ENCODE measurements around the gene APOL5. TPM values are rescaled to one million over a fixed set of nuclear protein-coding genes. Genes with fewer than 3 reads are reported as not detected.

APOL5 gene
- polyA plus RNA-seq, 1 donor (not counting 4 experiments of a cell fraction or from before 2014, with no cell fraction given) = not detected

GRCh38 chr22:35733791-35734516 is 16.3 kb downstream of the APOL5 start:
- FAIRE-seq (peak; percentile 87), DNase-seq (ENCODE audit: low read depth, low spot score) (no peak)
- H3K4me3 ChIP-seq (ENCODE audit: control insufficient read depth in 2 of 3, extremely low read depth in 1 of 3, insufficient read depth in 2 of 3, low read depth in 1 of 3, low read length in 3 of 3) = no peak overlapping the region
- H3K36me3 ChIP-seq (ENCODE audit: control insufficient read depth in 2 of 2, extremely low read depth in 1 of 2, insufficient read depth in 2 of 2, low read length in 2 of 2) = peaks cover 1 to 10% of the 10 kb centered on the region in 2 experiments
- H2AFZ ChIP-seq (ENCODE audit: control insufficient read depth, low read length) = no peak overlapping the region
- no peak overlapping the region for H3K9ac ChIP-seq (ENCODE audit: control insufficient read depth, extremely low read depth, insufficient read depth, low read length)
- H3K9me1 ChIP-seq (ENCODE audit: control insufficient read depth, extremely low read depth, insufficient read depth, low read length) = no peaks in the 10 kb centered on the region
- H3K79me2 ChIP-seq (ENCODE audit: control insufficient read depth, insufficient read depth, low read length) = no peaks in the 10 kb centered on the region
- no peak overlapping the region for H3K27ac ChIP-seq (ENCODE audit: control insufficient read depth, insufficient read depth, low read length)
- TF ChIP-seq EZH2 (IDR thresholded peaks at IDR 0.05; ENCODE audit: low read length) (no peak), CTCF (optimal IDR thresholded peaks at IDR 0.05 in 1 of 3, IDR thresholded peaks at IDR 0.05 in 1 of 3, conservative IDR thresholded peaks at IDR 0.05 in 1 of 3; ENCODE audit: extremely low read depth in 1 of 3, insufficient read depth in 2 of 3, low read length in 3 of 3) (peak; percentile 1 to 12 (median 9))
- peaks cover 2% of the 10 kb centered on the region for H3K4me1 ChIP-seq (ENCODE audit: control insufficient read depth, extremely low read depth, insufficient read depth, low read length)
- H3K9me3 ChIP-seq (ENCODE audit: control insufficient read depth, low read depth, low read length) = no peaks in the 10 kb centered on the region
- dilution Hi-C loops (cut with MboI; ENCODE audit: extremely low pct_ligation_motif_present, low sequenced_read_pairs) = no loop called here
- H4K20me1 ChIP-seq (ENCODE audit: control insufficient read depth, extremely low read depth, insufficient read depth, low read length) = no peaks in the 10 kb centered on the region
- no peak overlapping the region for H3K4me2 ChIP-seq (ENCODE audit: control insufficient read depth, extremely low read depth, insufficient read depth, low read depth, low read length)
- no peaks in the 10 kb centered on the region for H3K27me3 ChIP-seq (ENCODE audit: control insufficient read depth, extremely low read depth, insufficient read depth, low read length)

DNA sequence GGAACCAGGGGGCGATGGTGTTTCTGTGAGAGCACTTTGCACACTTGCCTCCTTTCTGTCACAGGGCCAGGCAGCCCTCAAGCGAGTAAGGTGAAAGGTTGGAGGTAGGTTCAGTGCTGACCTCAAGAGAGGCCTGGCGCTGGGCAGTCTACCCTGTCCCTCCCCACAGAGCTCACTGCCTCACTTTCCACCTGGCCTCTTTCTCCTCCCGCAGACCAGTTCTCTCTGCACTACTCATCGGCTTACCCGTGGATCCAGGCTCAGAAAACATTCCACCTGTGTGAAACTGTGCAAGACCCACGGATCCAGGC is 16.8 kb downstream of the APOL5 start:
- dilution Hi-C loops (cut with MboI; ENCODE audit: extremely low pct_ligation_motif_present, low sequenced_read_pairs) = no loop called here
- DNase-seq (ENCODE audit: low read depth, low spot score) (no peak), FAIRE-seq (no peak)
- Histone ChIP-seq H3K27ac (ENCODE audit: control insufficient read depth, insufficient read depth, low read length) (no peak overlapping the region), H3K4me2 (ENCODE audit: control insufficient read depth, extremely low read depth, insufficient read depth, low read depth, low read length) (no peak overlapping the region), H3K36me3 (ENCODE audit: control insufficient read depth in 2 of 2, extremely low read depth in 1 of 2, insufficient read depth in 2 of 2, low read length in 2 of 2) (peaks cover 3 to 10% of the 10 kb centered on the region in 2 experiments), H3K9me3 (ENCODE audit: control insufficient read depth, low read depth, low read length) (no peaks in the 10 kb centered on the region), H2AFZ (ENCODE audit: control insufficient read depth, low read length) (no peak overlapping the region), H4K20me1 (ENCODE audit: control insufficient read depth, extremely low read depth, insufficient read depth, low read length) (no peaks in the 10 kb centered on the region), H3K4me1 (ENCODE audit: control insufficient read depth, extremely low read depth, insufficient read depth, low read length) (no peaks in the 10 kb centered on the region), H3K27me3 (ENCODE audit: control insufficient read depth, extremely low read depth, insufficient read depth, low read length) (no peaks in the 10 kb centered on the region), H3K9me1 (ENCODE audit: control insufficient read depth, extremely low read depth, insufficient read depth, low read length) (no peaks in the 10 kb centered on the region), H3K4me3 (ENCODE audit: control insufficient read depth in 2 of 3, extremely low read depth in 1 of 3, insufficient read depth in 2 of 3, low read depth in 1 of 3, low read length in 3 of 3) (no peak overlapping the region), H3K9ac (ENCODE audit: control insufficient read depth, extremely low read depth, insufficient read depth, low read length) (no peak overlapping the region), H3K79me2 (ENCODE audit: control insufficient read depth, insufficient read depth, low read length) (no peaks in the 10 kb centered on the region)
- TF ChIP-seq EZH2 (IDR thresholded peaks at IDR 0.05; ENCODE audit: low read length) (no peak), CTCF (optimal IDR thresholded peaks at IDR 0.05 in 1 of 3, IDR thresholded peaks at IDR 0.05 in 1 of 3, conservative IDR thresholded peaks at IDR 0.05 in 1 of 3; ENCODE audit: extremely low read depth in 1 of 3, insufficient read depth in 2 of 3, low read length in 3 of 3) (no peak)

All from keratinocyte (primary cell).